Naive thymus-derived CD8-positive, alpha-beta T cell (primary cell): ENCODE measurements around the gene TENT4B. TPM values are rescaled to one million over a fixed set of nuclear protein-coding genes. Genes with fewer than 3 reads are reported as not detected.

ENCODE experiments used
- ATAC-seq, 2 donors: fragments of 150-1000 bp; cut with Tn5 transposase in 1 of 2; sonication (Bioruptor Pico), chemical (Tn5 transposase) in 1 of 2; 1 replicate in 1 of 2; 2 replicates in 1 of 2; pipeline ENCODE4 v1.10.0; 2021; ENCODE audit warnings: mild to moderate bottlenecking in 2 of 2, moderate library complexity in 2 of 2
- POLR2A ChIA-PET: fragments of 350-600 bp; sonication (Branson Sonifier 250); formaldehyde crosslinking; loops from one replicate; lab custom pipeline; 2021; ENCODE audit warnings: antibody characterized with exemption; lab: Charles Lee
- DNase-seq, 10 donors: peaks; one replicate each; pipeline versions ENCODE4 v3.0.0 to v3.0.0-alpha.2; 2020 to 2022
- H3K27ac Mint-ChIP-seq, 10 donors: one replicate each; pipeline ENCODE4 v1.8.0; 2020 to 2022; ENCODE audit warnings: mild to moderate bottlenecking in 10 of 10, mixed read lengths in 10 of 10, moderate library complexity in 4 of 10, inconsistent platforms in 1 of 10
- H3K27me3 Mint-ChIP-seq, 5 donors: one replicate each; pipeline ENCODE4 v1.8.0; 2021 to 2022; ENCODE audit warnings: mixed read lengths in 5 of 5
- H3K36me3 Mint-ChIP-seq, 3 donors: one replicate each; pipeline ENCODE4 v1.8.0; 2020 to 2022; ENCODE audit warnings: mixed read lengths in 3 of 3, mild to moderate bottlenecking in 2 of 3, inconsistent platforms in 1 of 3
- H3K4me1 Mint-ChIP-seq, 4 donors: one replicate each; pipeline ENCODE4 v1.8.0; 2021 to 2022; ENCODE audit warnings: mixed read lengths in 4 of 4
- H3K4me3 Mint-ChIP-seq, 10 donors: one replicate each; pipeline ENCODE4 v1.8.0; 2020 to 2022; ENCODE audit warnings: mild to moderate bottlenecking in 10 of 10, mixed read lengths in 10 of 10, moderate library complexity in 6 of 10, inconsistent platforms in 1 of 10
- H3K9me3 Mint-ChIP-seq, 9 donors: one replicate each; pipeline ENCODE4 v1.8.0; 2020 to 2022; ENCODE audit warnings: mixed read lengths in 9 of 9, mild to moderate bottlenecking in 3 of 9, inconsistent platforms in 1 of 9, moderate library complexity in 1 of 9
- polyA plus RNA-seq, 3 donors: library from polyadenylated mRNA; unstranded; fragments of 300-500 nt; fragmentation: Illumina TruSeq; gene quantifications; one replicate each; pipeline ENCODE4 v1.2.3, GENCODE V29; 2021
- total RNA-seq, 8 experiments: library from RNA in 2 of 8; stranded (reverse) in 2 of 8; gene quantifications; one replicate each; pipeline ENCODE4 v1.2.3 and lab custom pipeline; 2021 to 2026

TENT4B gene
- total and polyA plus RNA-seq, 5 experiments from 2014 or later: 5.3 to 27.0 (median 8.3) TPM

- no peaks in the 10 kb centered on the region for H3K9me3 Mint-ChIP-seq
- POLR2A ChIA-PET: interaction anchor here (0.6 to 14.9 kb wide), 3 partner anchors 8 to 312 kb away, joined by 3 to 238 read pairs (median 7); partner anchors contain the start of gene ADCY7
- peak overlapping the region in 9 of 10 donors; percentile 56 to 90 (median 82) for H3K4me3 Mint-ChIP-seq
- H3K4me1 Mint-ChIP-seq: peaks cover 54 to 100% (median 94%) of the 10 kb centered on the region in 4 donors
- H3K27me3 Mint-ChIP-seq: no peaks in the 10 kb centered on the region
- ATAC-seq (no peak), DNase-seq (no peak)
- peak overlapping the region; percentile 86 to 99 (median 92) for H3K27ac Mint-ChIP-seq
- peaks cover 0 to 6% (median 0%) of the 10 kb centered on the region in 3 donors for H3K36me3 Mint-ChIP-seq
Observed at GRCh38 chr16:50276801-50277555, 123.9 kb downstream of the TENT4B start.

GRCh38 chr16:50278251-50278650, 125.1 kb downstream of the TENT4B start:
- Mint-ChIP-seq H3K9me3 (no peaks in the 10 kb centered on the region), H3K27me3 (no peaks in the 10 kb centered on the region), H3K4me3 (peak overlapping the region; percentile 56 to 86 (median 78)), H3K27ac (peak overlapping the region; percentile 86 to 99 (median 92)), H3K36me3 (peaks cover 0 to 6% (median 0%) of the 10 kb centered on the region in 3 donors), H3K4me1 (peaks cover 49 to 100% (median 94%) of the 10 kb centered on the region in 4 donors)
- ATAC-seq (no peak), DNase-seq (no peak)
- POLR2A ChIA-PET: interaction anchor here (1.1 to 14.9 kb wide), 4 partner anchors 9 to 37 kb away, joined by 3 to 238 read pairs (median 6); partner anchors contain the start of gene ADCY7

GRCh38 chr16:50279504-50279865, 126.4 kb downstream of the TENT4B start:
- ATAC-seq (no peak), DNase-seq (no peak)
- POLR2A ChIA-PET: interaction anchor here (1.2 to 14.9 kb wide), 3 partner anchors 11 to 20 kb away, joined by 3 to 238 read pairs (median 3); partner anchors contain the start of gene ADCY7
- H3K36me3 Mint-ChIP-seq: peaks cover 0 to 6% (median 0%) of the 10 kb centered on the region in 3 donors
- H3K4me3 Mint-ChIP-seq: peak overlapping the region; percentile 15 to 86 (median 60)
- H3K9me3 Mint-ChIP-seq: no peaks in the 10 kb centered on the region
- H3K27ac Mint-ChIP-seq: peak overlapping the region in 9 of 10 donors; percentile 35 to 99 (median 87)
- H3K4me1 Mint-ChIP-seq: peaks cover 48 to 100% (median 94%) of the 10 kb centered on the region in 4 donors
- H3K27me3 Mint-ChIP-seq: no peaks in the 10 kb centered on the region

GRCh38 chr16:50280932-50281331, 127.8 kb downstream of the TENT4B start:
- Mint-ChIP-seq H3K27ac (peak overlapping the region in 7 of 10 donors; percentile 11 to 99 (median 90)), H3K9me3 (no peaks in the 10 kb centered on the region), H3K4me3 (peak overlapping the region in 9 of 10 donors; percentile 30 to 86 (median 78)), H3K27me3 (no peaks in the 10 kb centered on the region), H3K36me3 (peaks cover 0 to 9% (median 3%) of the 10 kb centered on the region in 3 donors), H3K4me1 (peaks cover 52 to 100% (median 95%) of the 10 kb centered on the region in 4 donors)
- no peak for DNase-seq
- no peak for ATAC-seq
- POLR2A ChIA-PET: interaction anchor here (0.8 to 14.9 kb wide), 2 partner anchors 12 kb away, joined by 3 to 238 read pairs; partner anchors contain the start of gene ADCY7

Other genes starting within 250 kb of the TENT4B start
- 10 to 100 TPM; 29.6 to 32.7 TPM for gene CNEP1R1, start 128.1 kb upstream of the TENT4B start, total RNA-seq
- gene CNEP1R1, start 128.1 kb upstream of the TENT4B start, polyA plus RNA-seq: 10 to 100 TPM; 10.8 to 20.6 (median 12.3) TPM
- 10 to 100 TPM; 20.7 to 23.3 TPM for gene HEATR3, start 87.3 kb upstream of the TENT4B start, total RNA-seq
- gene HEATR3, start 87.3 kb upstream of the TENT4B start, polyA plus RNA-seq: 1 to 10 TPM; 5.5 to 6.7 (median 5.6) TPM
- gene ADCY7, start 113.2 kb downstream of the TENT4B start, total RNA-seq: 100 to 1,000 TPM; 133 to 135 TPM
- 10 to 100 TPM; 60.1 to 72.8 (median 64.6) TPM for gene ADCY7, start 113.2 kb downstream of the TENT4B start, polyA plus RNA-seq
- gene BRD7, start 215.7 kb downstream of the TENT4B start, total RNA-seq: 10 to 100 TPM; 69.1 to 82.8 TPM
- 10 to 100 TPM; 42.5 to 62.6 (median 49.1) TPM for gene BRD7, start 215.7 kb downstream of the TENT4B start, polyA plus RNA-seq